NCI-H187 (cell line): ENCODE results near the gene ORC3.
"Not testable (repeated sequence)": the region's sequence is repeated elsewhere in the genome, so short reads cannot be mapped to it uniquely, and the experiment has no call there.

Source experiments
- DNase-seq, 2 experiments: peaks; one replicate each; lab custom pipeline; 2025; lab: John Stamatoyannopoulos, UW

The ORC3 gene

GRCh38 chr6:87697581-87698546 is 107.9 kb downstream of the ORC3 start:
- DNase-seq: no peak

- no peak for DNase-seq
Measured at GRCh38 chr6:87698547-87699006, 108.6 kb downstream of the ORC3 start.

GRCh38 chr6:87699576-87699975 is 109.6 kb downstream of the ORC3 start:
- no peak for DNase-seq

GRCh38 chr6:87700397-87701343 is 110.7 kb downstream of the ORC3 start:
- DNase-seq: peak; percentile 35 to 78

- no peak for DNase-seq
Measured at GRCh38 chr6:87701344-87701675, 111.4 kb downstream of the ORC3 start.

- DNase-seq: peak; percentile 87 to 95
Measured at GRCh38 chr6:87701676-87702588, 112.0 kb downstream of the ORC3 start, which contains the start of gene AKIRIN2. TSS of gene AKIRIN2 (minus strand) at chr6:87702233. CDS start at chr6:87701684, 549 bp downstream.

- DNase-seq: no peak
Measured at GRCh38 chr6:87702589-87702945, 112.6 kb downstream of the ORC3 start.

- not testable (repeated sequence) for DNase-seq
Measured at GRCh38 chr6:87703039-87703438, 113.1 kb downstream of the ORC3 start.

- DNase-seq: no peak
Measured at GRCh38 chr6:87705070-87705691, 115.2 kb downstream of the ORC3 start.

GRCh38 chr6:87706187-87706966 is 116.4 kb downstream of the ORC3 start:
- DNase-seq: no peak

GRCh38 chr6:87708581-87709427 is 118.9 kb downstream of the ORC3 start:
- DNase-seq: not testable (repeated sequence)

- DNase-seq: no peak
Measured at GRCh38 chr6:87710090-87710489, 120.2 kb downstream of the ORC3 start.

- not testable (repeated sequence) for DNase-seq
Measured at GRCh38 chr6:87712713-87713112, 122.8 kb downstream of the ORC3 start.

GRCh38 chr6:87714093-87714842 is 124.3 kb downstream of the ORC3 start:
- DNase-seq: no peak
